ENCODE results near the gene POP5.
A peak's percentile ranks its signal among the peaks of the same experiment; 100 is the strongest.
"Not testable (repeated sequence)": the region's sequence is repeated elsewhere in the genome, so short reads cannot be mapped to it uniquely, and the experiment has no call there.

Gene POP5, protein sequence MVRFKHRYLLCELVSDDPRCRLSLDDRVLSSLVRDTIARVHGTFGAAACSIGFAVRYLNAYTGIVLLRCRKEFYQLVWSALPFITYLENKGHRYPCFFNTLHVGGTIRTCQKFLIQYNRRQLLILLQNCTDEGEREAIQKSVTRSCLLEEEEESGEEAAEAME

GRCh38 chr12:120580787-120581723 is at the start of gene POP5:
TSS of gene POP5 (minus strand) at chr12:120581402. CDS start at chr12:120581362, 40 bp downstream.
- peak; percentile 99 for DNase-seq (ENCODE audit: low spot score)

DNA sequence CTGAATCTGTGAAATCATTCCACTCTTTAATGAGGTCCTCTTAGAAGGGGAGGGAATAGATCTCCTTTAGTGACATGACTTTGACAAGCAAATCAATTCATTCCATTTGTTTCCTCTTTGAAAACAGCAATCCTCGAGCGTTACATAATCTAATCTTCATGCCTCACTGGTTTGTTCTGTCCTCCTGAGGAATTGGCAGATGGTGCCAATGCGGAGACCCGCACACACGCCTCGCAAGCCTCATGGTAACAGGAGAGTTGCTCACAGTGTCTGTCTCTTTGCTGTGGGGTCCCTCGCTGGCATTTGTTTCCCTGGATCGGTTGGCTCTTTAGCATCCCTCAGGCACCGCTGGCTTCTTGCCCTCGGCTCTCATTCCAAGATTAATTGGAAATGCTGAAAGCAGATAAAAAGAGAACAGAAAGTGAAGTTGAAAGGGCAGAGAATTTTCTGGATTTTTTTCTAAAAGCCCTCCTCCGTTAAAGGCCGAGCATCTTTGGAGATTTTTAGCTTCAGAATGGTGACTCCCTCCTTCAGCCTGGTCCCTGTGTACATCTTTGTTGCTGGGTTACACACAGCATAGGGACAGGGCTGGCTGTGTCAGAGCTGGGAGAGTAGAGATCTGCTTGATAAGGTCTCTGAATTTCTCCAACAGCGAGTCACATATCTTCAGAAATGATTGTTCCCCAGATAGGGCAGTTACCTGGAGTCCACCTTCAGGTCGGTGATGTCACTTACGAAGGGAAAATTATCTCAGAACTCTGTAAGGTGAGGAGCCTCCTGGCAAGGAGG is 49.1 kb upstream of the POP5 start:
- DNase-seq (ENCODE audit: low spot score), result no peak

GRCh38 chr12:120628919-120629318 is 47.7 kb upstream of the POP5 start:
- DNase-seq (ENCODE audit: low spot score), result no peak

GRCh38 chr12:120625557-120626419 is 44.6 kb upstream of the POP5 start:
- DNase-seq (ENCODE audit: low spot score), result peak; percentile 10

DNA sequence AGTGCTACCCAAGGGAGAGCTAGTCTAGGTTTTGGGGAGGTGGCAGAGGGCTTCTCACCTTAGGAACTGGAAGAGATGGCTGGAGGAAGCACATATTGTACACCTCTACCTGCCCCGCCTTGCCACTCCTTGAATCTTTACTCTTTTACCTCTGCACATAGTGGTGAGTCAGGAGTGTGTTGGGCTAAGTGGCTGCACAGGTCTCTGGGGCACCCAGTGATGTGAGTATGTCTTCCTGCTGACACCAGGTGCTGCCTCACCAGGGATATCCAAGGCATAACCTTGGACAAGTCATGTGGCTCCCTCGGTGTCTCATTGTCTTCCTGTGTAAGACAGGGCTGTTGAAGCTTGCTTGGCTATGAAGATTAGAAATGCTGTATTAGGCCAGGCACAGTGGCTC is 39.4 kb upstream of the POP5 start:
- DNase-seq (ENCODE audit: low spot score), result no peak

DNA sequence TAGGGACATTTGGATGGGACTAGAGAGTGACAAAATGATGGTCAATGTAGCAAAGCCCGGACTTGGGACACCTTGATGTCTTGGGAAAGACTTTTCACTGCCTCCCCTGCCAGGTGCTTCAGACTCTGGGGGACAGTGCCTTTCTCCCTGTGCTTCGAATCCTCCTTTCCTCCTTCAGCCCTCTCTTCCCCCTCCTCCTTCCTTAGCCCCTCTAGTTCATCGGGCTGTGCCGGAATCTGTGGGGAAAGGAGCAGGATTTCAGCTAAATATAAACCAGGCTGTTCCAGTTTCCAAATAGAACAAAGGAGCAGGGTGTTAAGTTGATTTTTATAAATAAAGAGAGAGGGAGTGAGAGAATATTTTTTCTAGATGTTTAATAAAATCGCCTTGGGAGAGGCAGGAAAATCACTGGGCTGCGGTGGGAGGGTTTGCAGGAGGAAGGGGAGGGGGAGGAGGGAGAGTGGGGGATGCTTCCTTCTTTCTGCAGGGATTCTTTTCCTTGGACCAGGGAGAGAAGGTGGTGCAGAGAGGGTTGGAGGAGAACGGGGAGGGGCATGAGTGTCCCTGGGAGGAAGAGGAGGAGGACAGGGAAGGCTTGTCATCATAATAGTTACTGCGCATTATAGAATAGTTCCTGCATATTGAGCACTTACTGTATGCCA is 37.9 kb upstream of the POP5 start:
- DNase-seq (ENCODE audit: low spot score), result no peak

- DNase-seq (ENCODE audit: low spot score), result not testable (repeated sequence)
These were observed 36.6 kb upstream of the POP5 start for GRCh38 chr12:120617767-120618166.

- not testable (repeated sequence) for DNase-seq (ENCODE audit: low spot score)
These were observed 36.0 kb upstream of the POP5 start for GRCh38 chr12:120617193-120617592.

DNA sequence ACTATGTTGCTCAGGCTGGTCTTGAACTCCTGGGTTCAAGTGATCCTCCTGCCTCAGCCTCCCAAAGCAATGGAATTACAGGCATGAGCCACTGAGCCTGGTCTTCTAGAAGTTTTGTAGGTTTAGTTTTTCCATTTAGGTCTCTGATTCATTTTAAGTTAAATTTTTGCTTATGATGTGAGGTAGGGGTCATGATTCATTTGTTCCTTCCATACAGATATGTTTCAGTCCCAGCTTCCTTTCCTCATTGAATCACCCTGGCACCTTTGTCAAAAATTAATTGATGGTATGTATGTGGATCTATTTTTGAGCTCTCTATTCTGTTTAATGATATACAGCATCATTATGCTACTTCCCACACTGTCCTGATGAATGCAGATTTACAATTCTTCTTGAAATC is 33.6 kb upstream of the POP5 start:
- no peak for DNase-seq (ENCODE audit: low spot score)

DNA sequence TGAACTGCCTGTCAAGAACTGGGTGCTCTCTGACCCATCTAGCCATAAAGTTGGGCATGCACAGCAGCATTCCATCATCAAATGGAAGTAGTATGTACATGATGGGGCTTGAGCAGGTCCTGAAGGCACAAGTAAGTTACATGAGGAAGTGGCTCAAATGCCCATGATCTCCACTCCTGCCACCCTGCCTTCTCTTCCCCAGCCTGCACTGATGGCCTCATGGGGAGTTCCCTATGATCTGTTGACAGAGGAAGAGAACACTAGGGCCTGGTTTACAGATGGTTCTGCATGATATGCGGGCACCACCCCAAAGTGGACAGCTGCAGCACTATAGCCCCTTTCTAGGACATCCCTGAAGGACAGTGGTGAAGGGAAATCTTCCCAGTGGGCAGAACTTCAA is 30.3 kb upstream of the POP5 start:
- not testable (repeated sequence) for DNase-seq (ENCODE audit: low spot score)

GRCh38 chr12:120610560-120610959 is 29.4 kb upstream of the POP5 start:
- DNase-seq (ENCODE audit: low spot score), result no peak

DNA sequence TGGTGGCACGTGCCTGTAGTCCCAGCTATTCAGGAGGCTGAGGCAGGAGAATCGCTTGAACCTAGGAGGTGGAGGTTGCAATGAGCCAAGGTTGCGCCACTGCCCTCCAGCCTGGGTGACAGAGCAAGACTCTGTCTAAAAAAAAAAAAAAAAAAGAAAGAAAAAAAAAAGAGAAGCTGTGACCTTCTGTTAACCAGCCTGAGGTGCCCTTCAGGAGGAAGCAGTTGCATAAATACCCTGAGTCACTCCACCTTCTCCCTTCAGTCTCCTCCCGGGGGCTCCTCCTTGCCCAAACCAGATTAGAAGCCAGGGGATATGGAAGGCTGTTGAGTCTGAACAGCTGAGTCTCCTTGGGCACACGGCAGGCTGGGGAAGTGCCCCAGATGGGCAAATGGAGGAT is 21.2 kb upstream of the POP5 start:
- DNase-seq (ENCODE audit: low spot score), result not testable (repeated sequence)

DNA sequence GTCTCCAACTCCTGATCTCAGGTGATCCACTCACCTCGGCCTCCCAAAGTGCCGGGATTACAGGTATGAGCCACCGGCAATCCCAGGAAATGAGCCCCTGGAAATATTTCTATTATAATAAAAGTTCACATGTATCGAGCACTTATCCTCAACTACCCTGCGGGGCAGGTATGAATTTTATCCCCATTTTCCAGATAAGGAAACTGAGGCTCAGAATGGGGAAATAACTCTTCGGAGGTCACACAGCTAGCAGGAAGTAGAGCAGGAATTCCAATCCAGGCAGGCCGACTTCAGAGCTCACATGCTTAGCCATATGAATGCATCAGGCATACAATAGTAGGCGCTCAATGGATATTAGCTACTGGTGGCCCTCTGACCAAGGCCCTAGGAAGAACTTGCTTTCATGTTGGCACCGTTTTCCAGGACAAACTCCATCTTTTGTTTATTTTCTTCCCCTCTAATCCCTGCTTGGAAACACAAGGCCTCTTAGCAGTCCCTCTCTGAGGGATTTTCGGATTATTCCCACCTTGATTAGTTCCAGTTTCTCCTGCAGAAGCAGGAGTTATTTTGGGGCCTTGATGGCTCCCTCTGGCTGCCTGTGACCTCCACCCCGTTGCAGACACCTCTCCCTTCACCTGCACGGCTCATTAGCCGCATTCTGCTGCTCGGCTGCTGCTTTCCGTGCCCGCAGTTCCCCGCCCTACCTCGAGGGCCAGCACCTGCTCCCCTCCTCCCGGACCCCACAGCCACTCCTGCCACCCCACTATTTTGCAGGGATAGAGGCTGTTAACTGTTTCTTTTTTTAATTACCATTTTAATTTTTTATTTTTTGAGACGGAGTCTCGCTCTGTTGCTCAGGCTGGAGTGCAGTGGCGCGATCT is 18.7 kb upstream of the POP5 start:
- no peak for DNase-seq (ENCODE audit: low spot score)

DNA sequence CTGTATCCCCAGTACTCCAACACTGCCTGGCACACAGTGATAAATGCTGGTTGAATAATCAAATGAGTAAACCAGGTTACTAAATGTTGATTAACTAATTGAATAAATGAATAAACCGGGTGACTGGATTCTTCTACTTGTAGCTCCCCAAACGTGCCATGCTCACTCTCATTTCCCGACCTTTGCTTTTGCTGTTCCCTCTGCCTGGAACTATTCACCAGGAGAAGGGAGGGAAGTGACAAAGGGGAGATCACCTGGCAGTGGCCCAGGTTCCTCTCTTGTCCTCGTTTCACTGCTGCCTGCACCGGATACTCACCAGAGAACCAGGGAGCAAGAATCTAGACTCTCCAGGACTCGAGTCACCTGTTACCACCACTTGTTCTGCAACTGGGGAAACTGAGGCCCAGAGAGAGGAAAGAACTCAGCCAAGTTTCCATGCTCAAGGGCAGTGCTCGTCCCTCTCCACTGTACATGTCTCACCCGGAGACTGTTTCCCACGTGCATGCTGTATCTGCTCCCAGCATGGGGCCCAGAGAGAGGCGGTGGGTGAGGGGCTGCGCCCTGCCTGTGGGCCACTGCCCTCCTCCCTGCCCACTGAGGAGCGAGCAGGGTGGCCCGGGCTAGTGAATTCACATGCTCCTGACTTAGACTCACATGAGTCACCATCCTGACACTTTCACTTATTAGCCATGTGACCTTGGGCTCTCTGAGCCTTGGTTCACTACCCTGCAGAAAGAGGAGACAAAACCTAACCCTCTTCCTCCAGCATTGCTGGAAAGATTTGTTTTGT is 17.7 kb upstream of the POP5 start:
- DNase-seq (ENCODE audit: low spot score), result no peak

- DNase-seq (ENCODE audit: low spot score), result no peak
These were observed 16.7 kb upstream of the POP5 start for GRCh38 chr12:120597861-120598260.

- DNase-seq (ENCODE audit: low spot score), result no peak
These were observed 15.7 kb upstream of the POP5 start for GRCh38 chr12:120596901-120597300.

DNA sequence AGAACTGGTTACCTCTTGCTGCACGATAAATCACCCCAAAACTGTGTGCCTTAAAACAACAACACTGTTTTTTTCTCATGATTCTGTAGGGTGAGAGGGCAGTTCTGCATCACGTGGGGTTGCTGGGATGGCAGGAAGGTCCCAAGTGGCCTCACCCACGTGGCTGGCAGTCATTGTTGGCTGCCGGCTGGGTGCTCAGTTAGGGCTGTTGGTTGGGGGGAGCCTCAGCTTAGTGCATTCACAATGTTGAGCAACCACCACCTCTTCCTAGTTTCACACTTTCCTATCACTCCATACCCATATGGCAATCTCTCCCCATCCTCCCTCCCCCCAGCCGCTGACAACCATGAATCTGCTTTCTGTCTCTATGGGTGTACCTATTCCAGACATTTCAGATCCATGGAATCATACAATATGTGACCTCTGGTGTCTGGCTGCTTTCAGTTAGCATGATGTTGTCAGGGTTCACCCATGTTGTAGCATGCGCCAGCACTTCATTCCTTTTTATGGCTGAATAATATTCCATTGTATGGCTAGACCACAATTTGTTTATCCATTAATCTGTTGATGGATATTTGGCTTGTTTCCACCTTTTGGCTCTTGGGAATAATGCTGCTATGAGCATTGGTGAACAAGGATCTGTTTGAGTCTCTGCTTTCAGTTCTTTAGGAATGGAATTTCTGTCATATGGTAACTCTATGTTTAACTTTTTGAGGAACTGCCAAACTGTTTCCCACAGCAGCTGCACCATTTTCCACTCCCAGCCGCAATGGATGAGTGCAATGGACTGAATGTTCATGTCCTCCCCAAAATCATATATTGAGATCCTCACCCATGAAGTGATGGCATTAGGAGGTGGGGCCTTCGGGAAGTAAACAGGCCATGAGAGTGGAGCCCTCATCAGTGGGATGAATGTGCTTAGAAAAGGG is 11.2 kb upstream of the POP5 start:
- DNase-seq (ENCODE audit: low spot score), result no peak

- no peak for DNase-seq (ENCODE audit: low spot score)
These were observed 9.7 kb upstream of the POP5 start for GRCh38 chr12:120590741-120591407.

All from hematopoietic multipotent progenitor cell treated with erythropoietin and hydrocortisone succinate and interleukin-3 and kit ligand, for 15 days (in vitro differentiated cells).